HG02763 (cell line): Measurements from ENCODE around the gene CPHXL.

Experiments
- ATAC-seq: cut with Tn5 transposase; IDR thresholded peaks from one replicate; pipeline ENCODE4 v1.9.1; 2021; ENCODE audit warnings: mild to moderate bottlenecking, moderate library complexity; ENCODE audit not compliant: unreplicated experiment

The CPHXL gene

GRCh38 chr16:75726390-75726789, at the start of gene CPHXL:
CPHXL (minus strand) TSS chr16:75726490; CDS start chr16:75726442, 48 bp downstream.
- ATAC-seq, result no peak

- ATAC-seq, result no peak
These were observed 47.9 kb upstream of the CPHXL start for GRCh38 chr16:75774197-75774596.

GRCh38 chr16:75770051-75770450, 43.8 kb upstream of the CPHXL start:
- no peak for ATAC-seq

GRCh38 chr16:75764154-75764768, 38.0 kb upstream of the CPHXL start:
- peak; percentile 88 for ATAC-seq

- no peak for ATAC-seq
These were observed 36.9 kb upstream of the CPHXL start for GRCh38 chr16:75763204-75763603.

- no peak for ATAC-seq
These were observed 36.5 kb upstream of the CPHXL start for GRCh38 chr16:75762746-75763145.

GRCh38 chr16:75761108-75761507, 34.8 kb upstream of the CPHXL start:
- peak; percentile 19 for ATAC-seq

- no peak for ATAC-seq
These were observed 33.8 kb upstream of the CPHXL start for GRCh38 chr16:75760018-75760519.

GRCh38 chr16:75758215-75758614, 31.9 kb upstream of the CPHXL start:
- no peak for ATAC-seq

GRCh38 chr16:75754141-75754540, 27.9 kb upstream of the CPHXL start:
- no peak for ATAC-seq

GRCh38 chr16:75750528-75750927, 24.2 kb upstream of the CPHXL start:
- no peak for ATAC-seq

GRCh38 chr16:75746359-75746758, 20.1 kb upstream of the CPHXL start:
- ATAC-seq, result no peak

- no peak for ATAC-seq
These were observed 19.5 kb upstream of the CPHXL start for GRCh38 chr16:75745823-75746222.

GRCh38 chr16:75745242-75745641, 19.0 kb upstream of the CPHXL start:
- ATAC-seq, result no peak

GRCh38 chr16:75742424-75743047, 16.2 kb upstream of the CPHXL start:
- ATAC-seq, result no peak

- no peak for ATAC-seq
These were observed 7.3 kb upstream of the CPHXL start for GRCh38 chr16:75733305-75734211.

- no peak for ATAC-seq
These were observed 6.6 kb upstream of the CPHXL start for GRCh38 chr16:75732871-75733270.

GRCh38 chr16:75727221-75727620, 931 bp upstream of the CPHXL start:
- no peak for ATAC-seq

- no peak for ATAC-seq
These were observed 7.8 kb downstream of the CPHXL start for GRCh38 chr16:75718452-75718851.

GRCh38 chr16:75714661-75715060, 11.6 kb downstream of the CPHXL start:
- ATAC-seq, result no peak

- no peak for ATAC-seq
These were observed 15.9 kb downstream of the CPHXL start for GRCh38 chr16:75710344-75710743.

- no peak for ATAC-seq
These were observed 23.0 kb downstream of the CPHXL start for GRCh38 chr16:75703306-75703705.
